Ovary (tissue), 10 donors: Measurements from ENCODE around the gene RHBDD3. TPM values are rescaled to one million over a fixed set of nuclear protein-coding genes. Genes with fewer than 3 reads are reported as not detected.

Experiments
- DNase-seq, 5 donors: peaks; one replicate each; pipeline ENCODE4 v3.0.0-alpha.2; 2019 to 2020
- H3K27ac ChIP-seq, 2 donors: fragments of 200-600 bp; one replicate each; pipeline versions ENCODE4 v1.5.1 to v1.8.0; 2019 to 2022
- H3K27me3 ChIP-seq: fragments of 200-600 bp; one replicate; pipeline ENCODE4 v1.8.0; 2022
- H3K36me3 ChIP-seq: fragments of 200-600 bp; sonication (generic); one replicate; pipeline ENCODE4 v1.5.1; 2019
- H3K4me1 ChIP-seq: one replicate; pipeline ENCODE4 v1.8.1; 2013; ENCODE audit warnings: mild to moderate bottlenecking, moderate library complexity; ENCODE audit not compliant: insufficient read depth
- H3K4me3 ChIP-seq: fragments of 200-600 bp; sonication (generic); one replicate; pipeline ENCODE4 v1.5.1; 2017
- H3K9me3 ChIP-seq, 2 donors: fragments of 200-600 bp in 1 of 2; sonication (generic) in 1 of 2; one replicate each; pipeline versions ENCODE4 v1.5.1 to v1.8.1; 2013 to 2019; ENCODE audit warnings: mild to moderate bottlenecking in 1 of 2, moderate library complexity in 1 of 2
- CTCF ChIP-seq, 3 donors: fragments of 450-650 bp in 2 of 3; fragments of 200-600 bp in 1 of 3; IDR thresholded peaks; one replicate each; pipeline versions ENCODE4 v1.5.1 to v1.8.0; 2016 to 2022; ENCODE audit warnings: antibody characterized with exemption in 3 of 3, mild to moderate bottlenecking in 1 of 3
- EP300 ChIP-seq: sonication (generic); formaldehyde crosslinking; IDR thresholded peaks from one replicate; pipeline ENCODE4 v1.6.1; 2017; ENCODE audit warnings: antibody characterized with exemption
- POLR2A ChIP-seq: fragments of 450-650 bp; IDR thresholded peaks from one replicate; pipeline ENCODE4 v1.6.1; 2017; ENCODE audit warnings: antibody characterized with exemption, mild to moderate bottlenecking, moderate library complexity
- WGBS, 3 donors: extraction: QIAGEN DNeasy Blood & Tissue Kit in 1 of 3; methylation state at CpG; one replicate each; pipeline versions ENCODE4 v1.1.5 to v1.1.7; 2013 to 2017; 5-methylcytosine and 5-hydroxymethylcytosine counted together
- intact Hi-C, 4 donors: fragments of 100-400 bp; cut with DNase I; formaldehyde crosslinking; loops; one replicate each; pipeline versions ENCODE4 v1.11.0 to v1.15.1; 2022 to 2023
- long read RNA-seq, 3 donors: library from polyadenylated mRNA in 2 of 3; unstranded in 2 of 3; transcript quantifications; one replicate each; pipeline ENCODE4 v2.0.0 and lab custom pipeline, GENCODE V29; 2021 to 2026
- polyA plus RNA-seq, 2 donors: library from polyadenylated mRNA; stranded (reverse); fragments of 200-250 nt in 1 of 2; fragments of 350-450 nt in 1 of 2; fragmentation: Illumina TruSeq in 1 of 2; extraction: RNeasy Lipid Tissue Mini Kit (QIAGEN cat#74804) in 1 of 2; gene quantifications; one replicate each; pipeline ENCODE4 v1.2.3, GENCODE V29; 2013 to 2014
- total RNA-seq, 7 donors: library from RNA; depleted of rRNA in 2 of 7; stranded (reverse); fragments of >200 nt in 2 of 7; fragmentation: NEBNext Ultra II Directional in 3 of 7; extraction: Animal tissue kit (Norgen Biotek cat#: 25700) in 3 of 7; gene quantifications; one replicate each; pipeline versions ENCODE4 v1.1.0 to v1.2.4, GENCODE V29; 2016 to 2023
- donor health status: DM: no; HTN: no; CAD: no; lungs with moderate emphysema.
- donor health status: DM: no; HTN: no; CAD: no.
- donor health status: Bipolar disorder and iron deficiency.
- donor health status: DM: yes; HTN: yes; CAD: no.
- donor health status: DM: no; HTN: no; CAD: no.
- donor health status: DM: yes; HTN: yes; CAD: no.

The RHBDD3 gene
- 10 to 100 TPM; 16.9 to 26.8 (median 19.4) TPM for total RNA-seq
- polyA plus RNA-seq = 10 to 100 TPM in 1 of 2 donors, 1 to 10 TPM in 1; 4.2 to 22.5 TPM
- long read RNA-seq, donor 1, transcript RHBDD3-201 (7 exons, 1,794 nt) = major isoform, 72 of 162 reads
- long read RNA-seq, donor 1, transcript RHBDD3-206 (3 exons, 999 nt) = minor isoform, 36 of 162 reads
- long read RNA-seq, donor 1, partial matches to known transcripts = 21 of 162 reads
- long read RNA-seq, donor 1, other reads (novel, unspliced or antisense) = 33 of 162 reads
- long read RNA-seq, donor 2, transcript RHBDD3-201 (7 exons, 1,794 nt) = minor isoform, 8 of 22 reads
- long read RNA-seq, donor 2, transcript RHBDD3-206 (3 exons, 999 nt) = major isoform, 9 of 22 reads
- long read RNA-seq, donor 2, partial matches to known transcripts = 5 of 22 reads
- long read RNA-seq, donor 2, other reads (novel, unspliced or antisense) = 0 of 22 reads
- long read RNA-seq, donor 3, transcript RHBDD3-201 (7 exons, 1,794 nt) = major isoform, 26 of 53 reads
- long read RNA-seq, donor 3, partial matches to known transcripts = 5 of 53 reads
- long read RNA-seq, donor 3, other reads (novel, unspliced or antisense) = 22 of 53 reads

GRCh38 chr22:29267858-29268510, at the start of gene RHBDD3, which contains the start of gene EWSR1:
RHBDD3 (minus strand) TSS chr22:29267981; CDS start chr22:29265626, 2,355 bp downstream.
EWSR1 (plus strand) TSS chr22:29268268; CDS start chr22:29268337, 69 bp downstream.
- TF ChIP-seq POLR2A = peak; percentile 86
- TF ChIP-seq CTCF (IDR thresholded peaks at IDR 0.05) = peak in 1 of 3 donors; percentile 1
- no peak for TF ChIP-seq EP300
- DNase-seq = peak; percentile 95 to 98 (median 96)
- no peaks in the 10 kb centered on the region for H3K27me3 ChIP-seq
- H3K4me1 ChIP-seq = peaks cover 11% of the 10 kb centered on the region
- H3K4me3 ChIP-seq = peak within 1 kb of the TSS; percentile 98
- H3K27ac ChIP-seq = peak within 1 kb of the TSS; percentile 84 to 99
- no peaks in the 10 kb centered on the region for H3K36me3 ChIP-seq
- WGBS, 3 donors = 0 to 1% (median 0%) methylated on average over 51 to 67 of the region's 67 CpGs
- H3K9me3 ChIP-seq = no peaks in the 10 kb centered on the region
- intact Hi-C loops = no loop called here

GRCh38 chr22:29316141-29316828, 48.5 kb upstream of the RHBDD3 start:
- WGBS, 3 donors = 43 to 47% (median 44%) methylated on average over 18 of the region's 18 CpGs
- TF ChIP-seq EP300 = no peak
- TF ChIP-seq POLR2A = no peak
- TF ChIP-seq CTCF (IDR thresholded peaks at IDR 0.05) = no peak
- Histone ChIP-seq H3K4me1 (peaks cover 9% of the 10 kb centered on the region), H3K27ac (no peak overlapping the region), H3K4me3 (no peak overlapping the region), H3K27me3 (no peaks in the 10 kb centered on the region), H3K36me3 (no peaks in the 10 kb centered on the region), H3K9me3 (no peaks in the 10 kb centered on the region)
- no peak for DNase-seq
- intact Hi-C loops = no loop called here

GRCh38 chr22:29315286-29316140, 47.7 kb upstream of the RHBDD3 start, which contains the start of gene RASL10A:
RASL10A (minus strand) TSS chr22:29315697; CDS start chr22:29315246, 451 bp downstream.
- DNase-seq = peak in 1 of 5 donors; percentile 38
- H3K36me3 ChIP-seq = no peaks in the 10 kb centered on the region
- H3K4me3 ChIP-seq = peak within 1 kb of the TSS; percentile 7
- H3K27ac ChIP-seq = no peak within 1 kb of the TSS
- peaks cover 11% of the 10 kb centered on the region for H3K4me1 ChIP-seq
- TF ChIP-seq EP300 (no peak), POLR2A (no peak), CTCF (IDR thresholded peaks at IDR 0.05) (no peak)
- no peaks in the 10 kb centered on the region for H3K9me3 ChIP-seq
- 1 to 2% (median 1%) methylated on average over 67 to 103 of the region's 103 CpGs for WGBS, 3 donors
- no peaks in the 10 kb centered on the region for H3K27me3 ChIP-seq
- intact Hi-C loops = loop anchor here in 1 of 4 donors (2.0 kb wide), 1 partner anchor 61 kb away; no protein-coding TSS in a partner anchor
